PFSK-1 (cell line): ENCODE measurements around the gene MSI2.

ENCODE experiments used
- FOXP2 ChIP-seq: optimal IDR thresholded peaks from 2 replicates; pipeline ENCODE3; 2011; ENCODE audit warnings: borderline replicate concordance, control low read depth, inconsistent platforms; ENCODE audit not compliant: insufficient read depth; ENCODE audit errors: extremely low read length, extremely low read depth
- POLR2AphosphoS5 ChIP-seq: IDR thresholded peaks from 2 replicates; pipeline ENCODE4 v1.6.1; 2012; ENCODE audit warnings: low read depth, mild to moderate bottlenecking, control low read depth, low read length, moderate library complexity
- SIN3A ChIP-seq: IDR thresholded peaks from 2 replicates; pipeline ENCODE4 v1.6.1; 2012; ENCODE audit warnings: mild to moderate bottlenecking, low read length, moderate library complexity, borderline replicate concordance; ENCODE audit not compliant: insufficient read depth
- TAF1 ChIP-seq: IDR thresholded peaks from 2 replicates; pipeline ENCODE4 v1.6.1; 2012; ENCODE audit warnings: low read length, control low read depth, borderline replicate concordance; ENCODE audit not compliant: insufficient read depth
- TF ChIP-seq, protein P1 (sequence below), 2 experiments: IDR thresholded peaks; 2 replicates each; pipeline versions ENCODE4 v1.6.1 to v1.8.0; 2011 to 2012; ENCODE audit warnings: low read depth in 2 of 2, low read length in 2 of 2, control low read depth in 1 of 2, inconsistent platforms in 1 of 2, mild to moderate bottlenecking in 1 of 2, moderate library complexity in 1 of 2; ENCODE audit not compliant: insufficient read depth in 1 of 2

The MSI2 gene

DNA sequence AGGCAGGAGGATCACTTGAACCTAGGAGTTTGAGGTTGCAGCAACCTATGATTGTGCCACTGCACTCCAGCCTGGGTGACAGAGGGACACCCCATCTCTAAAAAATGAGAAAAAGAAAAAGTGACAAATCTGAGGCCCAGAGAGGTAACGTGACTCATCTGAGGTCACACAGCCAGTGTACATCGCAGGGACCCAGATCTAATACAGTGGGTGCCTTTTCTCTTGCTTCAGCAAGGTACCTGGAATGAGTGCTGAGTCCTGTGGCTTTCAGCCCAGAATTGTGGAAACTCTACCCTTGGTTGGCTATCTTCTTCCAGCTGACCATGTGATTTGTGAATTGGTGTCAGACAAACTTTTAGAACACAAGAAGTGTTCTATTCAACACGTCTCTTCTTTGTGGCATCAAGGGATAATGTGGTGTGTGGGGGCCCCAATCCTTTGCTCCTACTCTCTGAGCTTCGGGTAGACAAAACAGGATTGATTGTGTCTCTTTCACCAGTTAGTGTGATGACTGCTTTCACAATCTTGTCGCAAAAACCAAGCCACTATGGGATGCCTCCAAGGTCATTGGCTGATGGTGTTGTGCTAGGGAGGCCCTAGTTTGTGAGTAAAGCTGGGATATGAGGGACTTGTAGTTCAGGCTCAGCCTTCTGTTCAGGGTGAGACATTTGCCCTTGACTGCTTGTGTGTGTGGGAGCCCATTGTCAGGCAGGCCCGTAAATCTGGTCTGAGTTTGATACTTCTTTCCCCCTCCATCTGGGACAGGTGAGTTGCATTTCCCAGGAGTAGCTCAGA, 71.0 kb downstream of the MSI2 start:
- TF ChIP-seq POLR2AphosphoS5 (no peak), TAF1 (no peak), SIN3A (no peak), FOXP2 (no peak)
- TF ChIP-seq, protein P1, sequence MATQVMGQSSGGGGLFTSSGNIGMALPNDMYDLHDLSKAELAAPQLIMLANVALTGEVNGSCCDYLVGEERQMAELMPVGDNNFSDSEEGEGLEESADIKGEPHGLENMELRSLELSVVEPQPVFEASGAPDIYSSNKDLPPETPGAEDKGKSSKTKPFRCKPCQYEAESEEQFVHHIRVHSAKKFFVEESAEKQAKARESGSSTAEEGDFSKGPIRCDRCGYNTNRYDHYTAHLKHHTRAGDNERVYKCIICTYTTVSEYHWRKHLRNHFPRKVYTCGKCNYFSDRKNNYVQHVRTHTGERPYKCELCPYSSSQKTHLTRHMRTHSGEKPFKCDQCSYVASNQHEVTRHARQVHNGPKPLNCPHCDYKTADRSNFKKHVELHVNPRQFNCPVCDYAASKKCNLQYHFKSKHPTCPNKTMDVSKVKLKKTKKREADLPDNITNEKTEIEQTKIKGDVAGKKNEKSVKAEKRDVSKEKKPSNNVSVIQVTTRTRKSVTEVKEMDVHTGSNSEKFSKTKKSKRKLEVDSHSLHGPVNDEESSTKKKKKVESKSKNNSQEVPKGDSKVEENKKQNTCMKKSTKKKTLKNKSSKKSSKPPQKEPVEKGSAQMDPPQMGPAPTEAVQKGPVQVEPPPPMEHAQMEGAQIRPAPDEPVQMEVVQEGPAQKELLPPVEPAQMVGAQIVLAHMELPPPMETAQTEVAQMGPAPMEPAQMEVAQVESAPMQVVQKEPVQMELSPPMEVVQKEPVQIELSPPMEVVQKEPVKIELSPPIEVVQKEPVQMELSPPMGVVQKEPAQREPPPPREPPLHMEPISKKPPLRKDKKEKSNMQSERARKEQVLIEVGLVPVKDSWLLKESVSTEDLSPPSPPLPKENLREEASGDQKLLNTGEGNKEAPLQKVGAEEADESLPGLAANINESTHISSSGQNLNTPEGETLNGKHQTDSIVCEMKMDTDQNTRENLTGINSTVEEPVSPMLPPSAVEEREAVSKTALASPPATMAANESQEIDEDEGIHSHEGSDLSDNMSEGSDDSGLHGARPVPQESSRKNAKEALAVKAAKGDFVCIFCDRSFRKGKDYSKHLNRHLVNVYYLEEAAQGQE (IDR thresholded peaks at IDR 0.05; ENCODE audit: insufficient read depth in 1 of 2, low read depth in 2 of 2, low read length in 2 of 2), result no peak

DNA sequence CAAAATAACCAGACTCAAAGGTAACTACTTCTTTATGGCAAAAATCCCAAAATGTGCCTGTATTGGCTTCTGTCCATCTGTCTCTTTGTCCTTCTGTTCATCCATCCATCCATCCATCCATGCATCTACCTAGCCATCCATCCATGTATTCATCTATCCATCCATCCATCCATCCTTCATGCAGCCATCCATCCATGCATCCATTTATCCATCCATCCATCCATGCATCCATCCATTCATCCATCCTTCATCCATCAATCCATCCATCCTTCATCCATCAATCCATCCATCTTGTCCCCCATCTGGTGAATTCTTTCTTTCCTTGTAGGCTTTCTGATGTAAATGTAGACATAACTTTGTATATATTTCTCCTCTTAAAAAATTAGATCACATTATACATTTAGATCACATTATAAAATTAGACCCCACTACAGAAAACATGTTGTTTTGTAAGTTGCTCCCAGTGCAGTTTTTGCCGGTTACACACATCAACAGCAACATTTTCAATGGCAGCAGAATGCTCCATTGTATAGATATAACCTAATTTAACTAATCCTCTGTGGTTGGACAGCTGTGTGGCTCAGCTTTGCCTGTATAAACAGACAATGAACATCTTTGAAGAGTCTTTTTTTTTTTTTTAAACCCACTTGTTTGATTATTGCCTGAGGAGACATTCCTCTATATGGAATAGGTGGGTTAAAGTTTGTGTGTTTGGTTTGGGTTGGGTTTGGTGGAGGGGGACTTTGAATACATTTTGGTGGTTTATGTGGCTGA, 72.0 kb downstream of the MSI2 start:
- no peak for TF ChIP-seq TAF1
- TF ChIP-seq POLR2AphosphoS5, result no peak
- TF ChIP-seq FOXP2, result no peak
- TF ChIP-seq, protein P1 (IDR thresholded peaks at IDR 0.05; ENCODE audit: insufficient read depth in 1 of 2, low read depth in 2 of 2, low read length in 2 of 2), result no peak
- TF ChIP-seq SIN3A, result no peak

DNA sequence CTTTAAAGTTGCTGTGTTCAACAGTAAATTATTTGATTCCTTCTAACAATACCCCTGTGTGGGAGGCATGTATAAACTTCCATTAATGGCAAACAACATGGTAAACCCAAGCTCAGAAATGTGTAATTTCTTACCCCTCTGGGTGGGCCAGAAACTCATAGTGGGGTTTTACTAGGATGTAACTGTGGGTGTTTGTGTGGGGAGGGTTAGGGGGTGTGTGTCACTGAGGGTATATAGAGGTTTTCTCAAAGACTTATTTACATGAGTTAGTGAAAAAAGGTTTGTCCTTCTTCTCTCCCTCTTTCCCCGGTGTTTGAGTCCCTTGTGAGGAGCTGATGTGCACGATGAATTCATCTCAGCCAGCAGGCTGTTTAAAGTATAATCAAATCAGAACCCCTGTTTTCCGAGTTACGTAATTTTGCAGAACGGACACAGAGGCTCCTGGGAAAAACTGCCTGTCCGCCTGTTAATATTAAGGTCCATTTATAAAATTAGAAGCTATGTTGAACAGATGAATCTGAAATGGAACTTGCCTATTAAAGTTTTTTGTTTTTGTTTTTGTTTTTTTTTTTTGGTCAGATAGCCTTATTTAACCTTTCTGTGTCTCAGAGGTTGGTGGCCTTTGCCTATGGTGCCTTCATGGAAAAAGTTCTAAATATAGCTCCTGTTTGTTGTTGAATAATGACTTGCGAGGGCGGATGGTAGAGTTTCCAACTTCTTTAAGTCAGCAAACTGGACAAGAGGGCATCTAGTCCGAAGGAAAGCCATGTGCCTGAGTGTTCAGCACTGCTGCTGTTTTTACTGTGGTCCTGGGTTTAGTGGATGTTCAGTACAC, 73.3 kb downstream of the MSI2 start:
- TF ChIP-seq, protein P1 (IDR thresholded peaks at IDR 0.05; ENCODE audit: insufficient read depth in 1 of 2, low read depth in 2 of 2, low read length in 2 of 2), result no peak
- TF ChIP-seq FOXP2 (no peak), TAF1 (no peak), POLR2AphosphoS5 (no peak), SIN3A (no peak)

DNA sequence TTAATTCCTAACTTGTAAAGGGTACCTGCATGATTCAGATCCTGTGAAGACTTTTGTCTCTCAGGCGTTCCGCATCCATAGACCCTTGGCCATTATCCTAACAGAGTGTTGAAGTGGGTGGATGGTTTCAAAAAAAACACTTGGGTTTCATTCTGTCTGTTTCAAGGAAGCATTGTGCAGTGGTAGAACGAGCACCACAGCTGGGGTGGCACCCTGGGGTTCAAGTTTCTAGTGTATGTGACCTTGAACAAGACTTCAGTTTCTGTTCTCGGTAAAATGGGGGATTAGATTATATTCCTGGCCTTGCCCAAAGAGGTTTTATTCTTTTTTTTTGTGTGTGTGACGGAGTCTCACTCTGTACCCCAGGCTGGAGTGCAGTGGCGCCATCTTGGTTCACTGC, 74.3 kb downstream of the MSI2 start:
- no peak for TF ChIP-seq TAF1
- no peak for TF ChIP-seq POLR2AphosphoS5
- no peak for TF ChIP-seq FOXP2
- TF ChIP-seq, protein P1 (IDR thresholded peaks at IDR 0.05; ENCODE audit: insufficient read depth in 1 of 2, low read depth in 2 of 2, low read length in 2 of 2), result no peak
- no peak for TF ChIP-seq SIN3A
